Loucy (cell line): ENCODE measurements around the gene MRPL53.

Experiments
- H2AFZ ChIP-seq: fragments of 200-600 bp; sonication (generic); 2 replicates; pipeline ENCODE4 v1.6.0; 2016; ENCODE audit warnings: antibody characterized with exemption, mild to moderate bottlenecking, low read length, moderate library complexity
- H3F3A ChIP-seq: fragments of 200-600 bp; 2 replicates; pipeline ENCODE4 v1.6.0; 2016; ENCODE audit warnings: antibody characterized with exemption, low read depth, mild to moderate bottlenecking
- H3K27me3 ChIP-seq: fragments of 200-600 bp; sonication (generic); 2 replicates; pipeline ENCODE4 v1.6.1; 2014; ENCODE audit warnings: low read length, mild to moderate bottlenecking; ENCODE audit not compliant: insufficient read depth, poor library complexity, severe bottlenecking
- H3K36me3 ChIP-seq: fragments of 200-600 bp; sonication (generic); 2 replicates; pipeline ENCODE4 v1.6.1; 2016; ENCODE audit warnings: low read length; ENCODE audit not compliant: insufficient read depth
- H3K4me1 ChIP-seq: fragments of 200-600 bp; sonication (generic); 2 replicates; pipeline ENCODE4 v1.5.1; 2014; ENCODE audit warnings: low read length, mild to moderate bottlenecking; ENCODE audit not compliant: insufficient read depth, poor library complexity, severe bottlenecking
- H3K4me2 ChIP-seq: fragments of 200-600 bp; sonication (generic); 2 replicates; pipeline ENCODE4 v1.6.0; 2014; ENCODE audit warnings: antibody characterized with exemption, low read length, low read depth, mild to moderate bottlenecking; ENCODE audit not compliant: poor library complexity, severe bottlenecking
- H3K4me3 ChIP-seq: fragments of 200-600 bp; sonication (generic); 2 replicates; pipeline ENCODE4 v1.5.1; 2014; ENCODE audit warnings: low read length, mild to moderate bottlenecking, mixed read lengths; ENCODE audit not compliant: poor library complexity, severe bottlenecking
- H3K79me2 ChIP-seq: fragments of 200-600 bp; sonication (generic); 2 replicates; pipeline ENCODE4 v1.6.1; 2014; ENCODE audit warnings: low read length; ENCODE audit not compliant: insufficient read depth
- H3K9ac ChIP-seq: fragments of 200-600 bp; sonication (generic); 2 replicates; pipeline ENCODE4 v1.6.0; 2014; ENCODE audit warnings: mild to moderate bottlenecking, low read depth, low read length, moderate library complexity; ENCODE audit not compliant: poor library complexity, severe bottlenecking
- H3K9me2 ChIP-seq: fragments of 200-600 bp; sonication (generic); replicated peaks from 2 replicates; pipeline ENCODE4 v1.6.1; 2016; ENCODE audit warnings: low read depth, low read length, mixed read lengths
- H3K9me3 ChIP-seq: fragments of 200-600 bp; sonication (generic); 2 replicates; pipeline ENCODE4 v1.6.1; 2014; ENCODE audit warnings: mild to moderate bottlenecking, antibody characterized with exemption, low read length, low read depth; ENCODE audit not compliant: insufficient read depth
- H4K20me1 ChIP-seq: fragments of 200-600 bp; sonication (generic); 2 replicates; pipeline ENCODE4 v1.6.0; 2014; ENCODE audit warnings: antibody characterized with exemption, low read length, mild to moderate bottlenecking; ENCODE audit not compliant: insufficient read depth, poor library complexity, severe bottlenecking
- EZH2phosphoT487 ChIP-seq: fragments of 200-600 bp; IDR thresholded peaks from 2 replicates; pipeline ENCODE4 v1.6.1; 2018; ENCODE audit warnings: antibody characterized with exemption, mild to moderate bottlenecking, moderate library complexity, borderline replicate concordance
- TF ChIP-seq, protein P1 (sequence below): fragments of 200-600 bp; sonication (generic); conservative IDR thresholded peaks from 2 replicates; pipeline ENCODE4 v1.5.1; 2014; ENCODE audit warnings: mild to moderate bottlenecking, antibody characterized with exemption, low read length

MRPL53 gene

DNA sequence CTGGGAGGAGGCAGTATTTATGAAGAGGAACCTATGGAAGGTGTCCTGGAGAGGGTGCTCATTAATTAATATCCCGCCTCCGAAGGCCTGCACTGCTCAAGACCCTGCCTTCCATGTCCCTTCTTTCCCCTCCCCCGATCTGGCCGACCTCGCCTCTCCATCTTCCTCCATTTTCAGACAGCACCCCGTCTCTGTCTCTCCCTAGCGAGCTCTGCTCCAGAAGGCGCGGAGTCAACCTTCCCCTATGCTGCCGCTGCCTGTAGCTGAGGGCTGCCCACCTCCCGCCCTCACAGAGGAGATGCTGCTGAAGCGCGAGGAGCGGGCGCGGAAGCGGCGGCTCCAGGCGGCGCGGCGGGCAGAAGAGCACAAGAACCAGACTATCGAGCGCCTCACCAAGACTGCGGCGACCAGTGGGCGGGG is 15.3 kb downstream of the MRPL53 start:
- peak overlapping the region; percentile 97 for H3K4me3 ChIP-seq
- TF ChIP-seq EZH2phosphoT487, result no peak
- TF ChIP-seq, protein P1, sequence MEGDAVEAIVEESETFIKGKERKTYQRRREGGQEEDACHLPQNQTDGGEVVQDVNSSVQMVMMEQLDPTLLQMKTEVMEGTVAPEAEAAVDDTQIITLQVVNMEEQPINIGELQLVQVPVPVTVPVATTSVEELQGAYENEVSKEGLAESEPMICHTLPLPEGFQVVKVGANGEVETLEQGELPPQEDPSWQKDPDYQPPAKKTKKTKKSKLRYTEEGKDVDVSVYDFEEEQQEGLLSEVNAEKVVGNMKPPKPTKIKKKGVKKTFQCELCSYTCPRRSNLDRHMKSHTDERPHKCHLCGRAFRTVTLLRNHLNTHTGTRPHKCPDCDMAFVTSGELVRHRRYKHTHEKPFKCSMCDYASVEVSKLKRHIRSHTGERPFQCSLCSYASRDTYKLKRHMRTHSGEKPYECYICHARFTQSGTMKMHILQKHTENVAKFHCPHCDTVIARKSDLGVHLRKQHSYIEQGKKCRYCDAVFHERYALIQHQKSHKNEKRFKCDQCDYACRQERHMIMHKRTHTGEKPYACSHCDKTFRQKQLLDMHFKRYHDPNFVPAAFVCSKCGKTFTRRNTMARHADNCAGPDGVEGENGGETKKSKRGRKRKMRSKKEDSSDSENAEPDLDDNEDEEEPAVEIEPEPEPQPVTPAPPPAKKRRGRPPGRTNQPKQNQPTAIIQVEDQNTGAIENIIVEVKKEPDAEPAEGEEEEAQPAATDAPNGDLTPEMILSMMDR, result no peak
- peak overlapping the region; percentile 95 for H3K9ac ChIP-seq
- H3K9me2 ChIP-seq, result no peaks in the 10 kb centered on the region
- no peaks in the 10 kb centered on the region for H3K27me3 ChIP-seq
- no peaks in the 10 kb centered on the region for H3K9me3 ChIP-seq
- H3F3A ChIP-seq, result peaks cover 9% of the 10 kb centered on the region
- H2AFZ ChIP-seq, result peak overlapping the region; percentile 38; the same call in 1 of the 2 replicates
- peaks cover 35% of the 10 kb centered on the region for H3K79me2 ChIP-seq
- no peaks in the 10 kb centered on the region; the same call in 1 of the 2 replicates for H3K36me3 ChIP-seq
- peak overlapping the region; percentile 98 for H3K4me2 ChIP-seq
- H3K4me1 ChIP-seq, result peaks cover 35% of the 10 kb centered on the region
- no peaks in the 10 kb centered on the region for H4K20me1 ChIP-seq

DNA sequence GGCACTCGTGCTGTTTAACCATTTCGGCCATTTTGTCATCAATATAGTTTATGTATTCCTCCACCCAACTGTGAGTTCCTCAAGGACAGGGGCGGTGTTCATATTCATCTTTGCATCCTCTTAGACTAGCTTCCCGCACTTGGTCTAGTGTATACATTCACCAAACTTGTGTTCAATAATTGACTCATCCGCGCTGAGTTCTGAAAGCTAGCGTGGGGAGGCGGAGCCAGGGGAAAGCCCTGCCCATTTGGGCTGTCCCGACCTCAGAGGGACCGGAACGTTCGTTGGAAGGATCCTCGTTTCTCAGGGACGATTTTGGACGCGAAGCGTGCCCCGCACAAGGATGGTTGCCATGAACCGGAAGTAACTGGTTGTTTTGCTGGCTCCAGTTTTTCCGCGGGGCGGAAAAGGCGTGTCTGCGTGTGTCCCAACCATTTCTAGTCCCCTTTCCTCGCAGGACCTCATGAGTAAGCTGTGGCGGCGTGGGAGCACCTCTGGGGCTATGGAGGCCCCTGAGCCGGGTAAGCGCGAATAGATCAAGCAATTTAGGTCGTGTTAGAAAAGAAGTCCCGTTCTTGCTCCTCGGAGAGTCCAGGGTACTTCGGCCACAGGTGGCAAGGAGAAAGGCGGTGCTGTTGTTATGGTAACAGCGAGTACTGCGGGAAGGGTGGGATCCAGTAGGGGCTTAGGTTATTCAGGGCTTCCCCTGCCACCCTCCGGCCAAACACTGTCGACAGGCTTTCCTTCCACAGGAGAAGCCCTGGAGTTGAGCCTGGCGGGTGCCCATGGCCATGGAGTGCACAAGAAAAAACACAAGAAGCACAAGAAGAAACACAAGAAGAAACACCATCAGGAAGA is 17.6 kb downstream of the MRPL53 start, which contains the start of gene INO80B:
Gene INO80B (plus strand): TSS at position 434 of the 858 bp plus-strand sequence. CDS start 30 bp downstream, at position 464.
- TF ChIP-seq, protein P1, result no peak; the same call in 1 of the 2 replicates
- no peak for TF ChIP-seq EZH2phosphoT487
- Histone ChIP-seq H3K9me3 (no peaks in the 10 kb centered on the region), H3F3A (peaks cover 9% of the 10 kb centered on the region), H3K4me3 (peak within 1 kb of the TSS; percentile 97), H3K79me2 (peaks cover 30% of the 10 kb centered on the region), H3K9me2 (no peaks in the 10 kb centered on the region), H3K27me3 (no peaks in the 10 kb centered on the region), H2AFZ (peak within 1 kb of the TSS; percentile 76), H3K4me2 (peak within 1 kb of the TSS; percentile 98), H4K20me1 (no peaks in the 10 kb centered on the region), H3K9ac (peak within 1 kb of the TSS; percentile 95), H3K36me3 (no peaks in the 10 kb centered on the region), H3K4me1 (peaks cover 36% of the 10 kb centered on the region)

DNA sequence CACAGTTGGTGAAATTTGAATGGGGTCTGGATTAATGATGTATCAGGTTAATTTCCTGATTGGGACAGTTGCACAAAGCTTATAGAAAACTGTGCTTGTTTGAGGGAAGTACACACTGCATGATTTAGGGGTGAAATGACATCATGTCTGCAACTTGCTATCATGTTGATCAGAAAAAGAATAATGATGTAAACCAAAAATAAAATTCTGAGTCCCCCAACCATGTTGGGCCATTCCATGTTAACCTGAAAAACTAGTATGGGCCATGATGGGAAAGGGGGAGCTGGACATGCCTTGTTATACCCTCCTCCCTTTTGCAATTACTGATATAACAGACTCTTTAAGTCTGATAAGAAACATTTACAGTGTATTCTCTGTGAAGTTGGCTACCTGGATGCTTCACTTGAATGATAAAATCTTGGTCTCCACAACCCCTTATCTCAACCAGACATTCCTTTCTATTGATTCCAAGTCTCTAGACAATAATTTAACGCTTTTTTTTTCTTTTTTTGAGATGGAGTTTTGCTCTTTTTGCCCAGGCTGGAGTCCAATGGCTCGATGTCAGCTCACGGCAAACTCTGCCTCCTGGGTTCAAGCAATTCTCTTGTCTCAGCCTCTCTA is 21.8 kb downstream of the MRPL53 start:
- no peak overlapping the region for H3K4me2 ChIP-seq
- no peak overlapping the region for H3K4me3 ChIP-seq
- peaks cover 18% of the 10 kb centered on the region for H3K4me1 ChIP-seq
- H3F3A ChIP-seq, result no peaks in the 10 kb centered on the region
- no peaks in the 10 kb centered on the region for H3K9me2 ChIP-seq
- no peaks in the 10 kb centered on the region for H3K36me3 ChIP-seq
- H3K79me2 ChIP-seq, result peaks cover 5% of the 10 kb centered on the region; the same call in 1 of the 2 replicates
- H3K9me3 ChIP-seq, result no peaks in the 10 kb centered on the region
- no peaks in the 10 kb centered on the region for H4K20me1 ChIP-seq
- H3K9ac ChIP-seq, result no peak overlapping the region
- no peaks in the 10 kb centered on the region for H3K27me3 ChIP-seq
- H2AFZ ChIP-seq, result no peak overlapping the region
- TF ChIP-seq EZH2phosphoT487, result no peak
- TF ChIP-seq, protein P1, result no peak
